Ovary (tissue), 3 donors: ENCODE data around the gene HIVEP1.

Experiments used
- CTCF ChIP-seq, 3 donors: fragments of 450-650 bp in 2 of 3; fragments of 200-600 bp in 1 of 3; IDR thresholded peaks; one replicate each; pipeline versions ENCODE4 v1.5.1 to v1.8.0; 2016 to 2022; ENCODE audit warnings: antibody characterized with exemption in 3 of 3, mild to moderate bottlenecking in 1 of 3
- EP300 ChIP-seq: sonication (generic); formaldehyde crosslinking; IDR thresholded peaks from one replicate; pipeline ENCODE4 v1.6.1; 2017; ENCODE audit warnings: antibody characterized with exemption
- donor health status: DM: no; HTN: no; CAD: no.

DNA sequence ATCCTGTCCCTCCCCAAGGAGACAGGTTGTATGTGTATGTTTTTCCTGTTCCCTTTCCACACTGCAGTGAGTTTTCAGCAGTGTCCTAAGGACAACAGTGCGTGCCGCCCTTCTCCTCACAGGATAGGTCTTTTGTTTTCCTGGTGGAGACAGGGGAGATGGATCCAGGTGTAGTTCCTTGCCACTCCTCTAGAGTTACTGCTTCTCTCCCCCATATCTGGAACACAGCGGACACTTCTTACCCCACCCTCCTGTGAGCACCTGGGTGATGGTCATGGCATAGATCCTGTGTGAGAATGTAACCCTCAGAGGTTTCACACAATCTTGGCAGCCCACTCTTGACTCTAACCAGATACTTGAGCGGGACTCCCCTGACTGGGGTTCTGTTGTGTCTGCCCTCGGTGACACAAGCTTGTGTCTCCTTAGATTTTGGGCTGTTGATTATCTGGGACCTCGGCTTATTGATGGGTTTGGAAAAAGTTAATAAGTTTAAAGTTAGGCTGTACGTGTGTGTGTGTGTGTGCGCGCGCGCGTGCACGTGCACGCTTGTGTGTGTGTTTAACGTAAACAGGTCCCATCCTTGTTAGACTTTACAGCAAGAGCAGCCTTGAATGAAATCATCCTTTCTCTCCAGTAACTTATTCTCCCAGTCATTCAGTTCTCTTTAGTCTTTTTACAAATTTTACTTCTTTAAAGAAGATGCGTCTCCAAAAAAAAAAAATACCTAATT is 146.7 kb downstream of the HIVEP1 start:
- TF ChIP-seq CTCF (IDR thresholded peaks at IDR 0.05): no peak
- TF ChIP-seq EP300: no peak
